ENCODE results near the gene SYT12.

GRCh38 chr11:66973956-66974580, 48.9 kb upstream of the SYT12 start:
- no peak for TF ChIP-seq GATA2 (CRISPR knock-in tag; IDR thresholded peaks at IDR 0.05)
- TF ChIP-seq EP300 (IDR thresholded peaks at IDR 0.05; ENCODE audit: borderline replicate concordance in 1 of 2, low read depth in 1 of 2, low read length in 1 of 2): no peak
- no peak for TF ChIP-seq RAD21 (IDR thresholded peaks at IDR 0.05; ENCODE audit: low read length)
